HG03342 (cell line): ENCODE results near the gene GGT6.

Experiments used
- ATAC-seq: cut with Tn5 transposase; IDR thresholded peaks from one replicate; pipeline ENCODE4 v1.9.1; 2021; ENCODE audit warnings: mild to moderate bottlenecking, moderate library complexity; ENCODE audit not compliant: unreplicated experiment

GGT6 gene

GRCh38 chr17:4508207-4508606 is 52.2 kb downstream of the GGT6 start:
- no peak for ATAC-seq

GRCh38 chr17:4507361-4508111 is 52.8 kb downstream of the GGT6 start:
- no peak for ATAC-seq
